Mammary microvascular endothelial cell (primary cell): ENCODE measurements around the gene KIAA1191. TPM values are rescaled to one million over a fixed set of nuclear protein-coding genes. Genes with fewer than 3 reads are reported as not detected.

Experiments
- total RNA-seq: library from RNA; depleted of rRNA; stranded (reverse); fragments of >200 nt; gene quantifications from 2 replicates; pipeline ENCODE4 v1.2.3, GENCODE V29; 2015

The KIAA1191 gene
- 96.7 and 97.0 TPM in 2 replicates for total RNA-seq

GRCh38 chr5:176361437-176362232, at the start of gene KIAA1191:
KIAA1191 (minus strand) TSS chr5:176361764; CDS start chr5:176359508, 2,256 bp downstream.

GRCh38 chr5:176388444-176389134, 27.0 kb upstream of the KIAA1191 start, which contains the start of the genes HIGD2A and NOP16:
HIGD2A (plus strand) TSS chr5:176388751; CDS start chr5:176388820, 69 bp downstream.
NOP16 (minus strand) TSS chr5:176388598; CDS start chr5:176388539, 59 bp downstream.

GRCh38 chr5:176365351-176366231, 4.0 kb upstream of the KIAA1191 start, which contains the start of gene ARL10:
ARL10 (plus strand) TSS chr5:176365487; CDS start chr5:176365564, 77 bp downstream.

Other genes starting within 250 kb of the KIAA1191 start
- gene SIMC1, start 123.3 kb downstream of the KIAA1191 start, total RNA-seq, result 5.5 and 8.5 TPM in 2 replicates
- gene ARL10, start 3.7 kb upstream of the KIAA1191 start, total RNA-seq, result 3.6 and 6.7 TPM in 2 replicates
- 29.2 and 29.6 TPM in 2 replicates for gene NOP16, start 26.8 kb upstream of the KIAA1191 start, total RNA-seq
- gene HIGD2A, start 27.0 kb upstream of the KIAA1191 start, total RNA-seq, result 127 and 159 TPM in 2 replicates
- 195 and 200 TPM in 2 replicates for gene CLTB, start 54.8 kb upstream of the KIAA1191 start, total RNA-seq
- gene FAF2, start 86.6 kb upstream of the KIAA1191 start, total RNA-seq, result 29.3 and 31.3 TPM in 2 replicates
- 6.5 and 7.3 TPM in 2 replicates for gene RNF44, start 175.6 kb upstream of the KIAA1191 start, total RNA-seq
- gene CDHR2, start 187.6 kb upstream of the KIAA1191 start, total RNA-seq, result not detected in 2 replicates
- gene GPRIN1, start 248.4 kb upstream of the KIAA1191 start, total RNA-seq, result 8.8 and 10.0 TPM in 2 replicates